Karpas-422 (cell line): ENCODE data around the gene RAPGEF2. TPM values are rescaled to one million over a fixed set of nuclear protein-coding genes. Genes with fewer than 3 reads are reported as not detected.

Source experiments
- DNase-seq: peaks from one replicate; pipeline ENCODE4 v3.0.0-alpha.2; 2015
- H2AFZ ChIP-seq: fragments of 200-600 bp; sonication (generic); 2 replicates; pipeline ENCODE4 v1.6.1; 2014; ENCODE audit warnings: antibody characterized with exemption, low read length, mixed read lengths
- H3K27ac ChIP-seq: fragments of 200-600 bp; sonication (generic); 2 replicates; pipeline ENCODE4 v1.5.1; 2014; ENCODE audit warnings: mild to moderate bottlenecking, low read length, moderate library complexity
- H3K27me3 ChIP-seq: fragments of 200-600 bp; sonication (generic); 2 replicates; pipeline ENCODE4 v1.6.1; 2014; ENCODE audit warnings: low read length, mixed read lengths
- H3K36me3 ChIP-seq: fragments of 200-600 bp; sonication (generic); 2 replicates; pipeline ENCODE4 v1.6.1; 2014; ENCODE audit warnings: low read length, mixed read lengths; ENCODE audit not compliant: insufficient read depth
- H3K4me1 ChIP-seq: fragments of 200-600 bp; sonication (generic); 2 replicates; pipeline ENCODE4 v1.6.1; 2014; ENCODE audit warnings: mild to moderate bottlenecking, low read length, mixed read lengths
- H3K4me2 ChIP-seq: fragments of 200-600 bp; sonication (generic); 2 replicates; pipeline ENCODE4 v1.6.1; 2014; ENCODE audit warnings: low read length, low read depth, mild to moderate bottlenecking; ENCODE audit not compliant: poor library complexity, severe bottlenecking
- H3K4me3 ChIP-seq: fragments of 200-600 bp; sonication (generic); 2 replicates; pipeline ENCODE4 v1.5.1; 2014; ENCODE audit warnings: mild to moderate bottlenecking, antibody characterized with exemption, low read length, mixed read lengths
- H3K79me2 ChIP-seq: fragments of 200-600 bp; sonication (generic); 2 replicates; pipeline ENCODE4 v1.6.1; 2014; ENCODE audit warnings: mild to moderate bottlenecking, low read length, mixed read lengths
- H3K9ac ChIP-seq: fragments of 200-600 bp; sonication (generic); 2 replicates; pipeline ENCODE4 v1.6.0; 2014; ENCODE audit warnings: low read length
- H3K9me2 ChIP-seq: fragments of 200-600 bp; sonication (generic), shearing (Covaris generic); replicated peaks from 2 replicates; pipeline ENCODE4 v1.6.0; 2014; ENCODE audit warnings: mild to moderate bottlenecking, low read length, moderate library complexity; ENCODE audit not compliant: insufficient read depth
- H3K9me3 ChIP-seq: fragments of 300-700, 200-600 bp; sonication (generic); 2 replicates; pipeline ENCODE4 v1.6.1; 2014; ENCODE audit warnings: low read length, mixed read lengths
- H4K20me1 ChIP-seq: fragments of 200-600 bp; sonication (generic); 2 replicates; pipeline ENCODE4 v1.6.1; 2014; ENCODE audit warnings: mild to moderate bottlenecking, antibody characterized with exemption, low read length, low read depth; ENCODE audit not compliant: insufficient read depth
- total RNA-seq: library from RNA; depleted of rRNA; stranded (reverse); fragments of >200 nt; shearing (Covaris generic); gene quantifications from 2 replicates; pipeline ENCODE4 v1.2.3, GENCODE V29; 2014; ENCODE audit warnings: low replicate concordance

RAPGEF2 gene
- total RNA-seq, 1 experiment from 2014 or later = 5.4 TPM

- Histone ChIP-seq H3K9ac (no peak overlapping the region), H3K79me2 (no peaks in the 10 kb centered on the region), H3K4me1 (no peaks in the 10 kb centered on the region), H3K27me3 (no peaks in the 10 kb centered on the region), H3K36me3 (no peaks in the 10 kb centered on the region), H3K9me3 (no peaks in the 10 kb centered on the region), H2AFZ (no peak overlapping the region), H4K20me1 (peaks cover 18% of the 10 kb centered on the region), H3K9me2 (no peaks in the 10 kb centered on the region), H3K4me3 (no peak overlapping the region), H3K4me2 (no peak overlapping the region), H3K27ac (no peak overlapping the region)
- DNase-seq = no peak
Measured at GRCh38 chr4:159162576-159162975, 59.7 kb downstream of the RAPGEF2 start.

GRCh38 chr4:159163521-159163920 lies 60.6 kb downstream of the RAPGEF2 start:
- Histone ChIP-seq H3K27ac (no peak overlapping the region), H3K4me2 (no peak overlapping the region), H3K27me3 (no peaks in the 10 kb centered on the region), H3K4me3 (no peak overlapping the region), H3K36me3 (no peaks in the 10 kb centered on the region), H3K9me3 (no peaks in the 10 kb centered on the region), H3K79me2 (no peaks in the 10 kb centered on the region), H4K20me1 (peaks cover 18% of the 10 kb centered on the region), H2AFZ (no peak overlapping the region), H3K4me1 (no peaks in the 10 kb centered on the region), H3K9ac (no peak overlapping the region), H3K9me2 (no peaks in the 10 kb centered on the region)
- DNase-seq = no peak

GRCh38 chr4:159169404-159170302 lies 66.8 kb downstream of the RAPGEF2 start:
- Histone ChIP-seq H3K79me2 (no peaks in the 10 kb centered on the region), H3K9me3 (no peaks in the 10 kb centered on the region), H3K4me3 (no peak overlapping the region), H3K27me3 (no peaks in the 10 kb centered on the region), H4K20me1 (peaks cover 35% of the 10 kb centered on the region), H3K36me3 (no peaks in the 10 kb centered on the region), H3K9ac (no peak overlapping the region), H2AFZ (no peak overlapping the region), H3K4me1 (peaks cover 8% of the 10 kb centered on the region), H3K4me2 (no peak overlapping the region), H3K27ac (no peak overlapping the region), H3K9me2 (no peaks in the 10 kb centered on the region)
- DNase-seq = no peak

GRCh38 chr4:159171287-159171686 lies 68.4 kb downstream of the RAPGEF2 start:
- no peak for DNase-seq
- H3K9me3 ChIP-seq = no peaks in the 10 kb centered on the region
- H3K4me2 ChIP-seq = no peak overlapping the region
- H3K27ac ChIP-seq = no peak overlapping the region
- no peaks in the 10 kb centered on the region for H3K9me2 ChIP-seq
- no peak overlapping the region for H3K9ac ChIP-seq
- peaks cover 8% of the 10 kb centered on the region for H3K4me1 ChIP-seq
- H2AFZ ChIP-seq = no peak overlapping the region
- peaks cover 45% of the 10 kb centered on the region for H4K20me1 ChIP-seq
- H3K27me3 ChIP-seq = no peaks in the 10 kb centered on the region
- no peaks in the 10 kb centered on the region for H3K36me3 ChIP-seq
- no peak overlapping the region for H3K4me3 ChIP-seq
- no peaks in the 10 kb centered on the region for H3K79me2 ChIP-seq

- Histone ChIP-seq H3K9me2 (no peaks in the 10 kb centered on the region), H3K9ac (no peak overlapping the region), H3K36me3 (no peaks in the 10 kb centered on the region), H2AFZ (no peak overlapping the region), H4K20me1 (peaks cover 54% of the 10 kb centered on the region), H3K4me1 (peaks cover 25% of the 10 kb centered on the region), H3K9me3 (no peaks in the 10 kb centered on the region), H3K4me2 (no peak overlapping the region), H3K27me3 (no peaks in the 10 kb centered on the region), H3K27ac (no peak overlapping the region), H3K4me3 (no peak overlapping the region), H3K79me2 (no peaks in the 10 kb centered on the region)
- DNase-seq = no peak
Measured at GRCh38 chr4:159173886-159174285, 71.0 kb downstream of the RAPGEF2 start.

- DNase-seq = no peak
- no peak overlapping the region for H3K4me2 ChIP-seq
- peaks cover 59% of the 10 kb centered on the region for H4K20me1 ChIP-seq
- H2AFZ ChIP-seq = no peak overlapping the region
- H3K27me3 ChIP-seq = no peaks in the 10 kb centered on the region
- H3K9ac ChIP-seq = no peak overlapping the region
- H3K9me2 ChIP-seq = no peaks in the 10 kb centered on the region
- H3K4me1 ChIP-seq = peaks cover 27% of the 10 kb centered on the region
- no peak overlapping the region for H3K4me3 ChIP-seq
- no peaks in the 10 kb centered on the region for H3K9me3 ChIP-seq
- no peaks in the 10 kb centered on the region for H3K36me3 ChIP-seq
- no peaks in the 10 kb centered on the region for H3K79me2 ChIP-seq
- H3K27ac ChIP-seq = no peak overlapping the region
Measured at GRCh38 chr4:159174645-159175084, 71.8 kb downstream of the RAPGEF2 start.

- no peak overlapping the region for H2AFZ ChIP-seq
- no peak overlapping the region for H3K4me2 ChIP-seq
- peak; percentile 91 for DNase-seq
- no peaks in the 10 kb centered on the region for H3K27me3 ChIP-seq
- H3K9me3 ChIP-seq = no peaks in the 10 kb centered on the region
- H3K9ac ChIP-seq = no peak overlapping the region
- H3K79me2 ChIP-seq = no peaks in the 10 kb centered on the region
- peaks cover 54% of the 10 kb centered on the region for H4K20me1 ChIP-seq
- no peaks in the 10 kb centered on the region for H3K36me3 ChIP-seq
- H3K4me3 ChIP-seq = no peak overlapping the region
- H3K9me2 ChIP-seq = no peaks in the 10 kb centered on the region
- no peak overlapping the region for H3K27ac ChIP-seq
- H3K4me1 ChIP-seq = peaks cover 21% of the 10 kb centered on the region
Measured at GRCh38 chr4:159175085-159175988, 72.5 kb downstream of the RAPGEF2 start.

- H3K79me2 ChIP-seq = no peaks in the 10 kb centered on the region
- no peaks in the 10 kb centered on the region for H3K9me2 ChIP-seq
- DNase-seq = no peak
- H3K9me3 ChIP-seq = no peaks in the 10 kb centered on the region
- peaks cover 51% of the 10 kb centered on the region for H4K20me1 ChIP-seq
- H3K4me1 ChIP-seq = peaks cover 21% of the 10 kb centered on the region
- no peaks in the 10 kb centered on the region for H3K27me3 ChIP-seq
- H3K27ac ChIP-seq = no peak overlapping the region
- H3K4me2 ChIP-seq = no peak overlapping the region
- no peak overlapping the region for H3K4me3 ChIP-seq
- no peak overlapping the region for H2AFZ ChIP-seq
- no peaks in the 10 kb centered on the region for H3K36me3 ChIP-seq
- no peak overlapping the region for H3K9ac ChIP-seq
Measured at GRCh38 chr4:159175989-159176375, 73.1 kb downstream of the RAPGEF2 start.
